HEK293T (cell line): ENCODE data around the gene PDGFA.

Source experiments
- BHLHE40 ChIP-seq: fragments of 450-650 bp; IDR thresholded peaks from 2 replicates; pipeline ENCODE4 v1.6.1; 2016; ENCODE audit warnings: mild to moderate bottlenecking, moderate library complexity, borderline replicate concordance
- FOXA1 ChIP-seq: fragments of 450-650 bp; IDR thresholded peaks from 2 replicates; pipeline ENCODE4 v1.6.1; 2016; ENCODE audit warnings: mild to moderate bottlenecking
- LEF1 ChIP-seq: fragments of 450-650 bp; IDR thresholded peaks from 2 replicates; pipeline ENCODE4 v1.6.1; 2017; ENCODE audit warnings: mild to moderate bottlenecking, borderline replicate concordance
- PKNOX1 ChIP-seq: fragments of 450-650 bp; IDR thresholded peaks from 2 replicates; pipeline ENCODE4 v1.6.1; 2016
- SP1 ChIP-seq: fragments of 450-650 bp; IDR thresholded peaks from 2 replicates; pipeline ENCODE4 v1.6.1; 2017
- SUZ12 ChIP-seq: fragments of 450-650 bp; IDR thresholded peaks from 2 replicates; pipeline ENCODE4 v1.6.1; 2016; ENCODE audit warnings: mild to moderate bottlenecking

GRCh38 chr7:563629-564170 lies 44.1 kb upstream of the PDGFA start:
- no peak for TF ChIP-seq BHLHE40
- no peak for TF ChIP-seq FOXA1
- TF ChIP-seq LEF1, result no peak
- no peak for TF ChIP-seq SUZ12
- no peak for TF ChIP-seq SP1
- TF ChIP-seq PKNOX1, result no peak
